ENCODE results near the gene NCR1.

DNA sequence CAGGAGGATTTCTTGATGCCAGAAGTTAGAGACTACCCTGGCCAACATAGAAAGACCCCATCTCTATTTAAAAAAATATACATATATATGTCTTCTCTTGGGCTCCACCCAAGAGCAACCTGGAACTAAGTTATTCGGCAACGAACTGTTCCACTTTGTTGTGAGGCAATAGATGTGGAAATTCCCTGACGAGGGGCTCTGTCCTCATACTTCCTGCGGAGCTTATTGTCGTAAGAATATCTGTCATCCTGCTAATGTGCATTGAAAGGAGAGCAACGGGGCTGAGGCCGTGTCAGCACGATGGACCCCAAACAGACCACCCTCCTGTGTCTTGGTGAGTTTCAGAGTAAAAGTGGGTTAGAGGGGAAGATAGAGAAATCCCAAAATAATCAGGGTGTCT lies 32.0 kb upstream of the NCR1 start, which contains the start of gene FCAR:
- TF ChIP-seq, protein P1, sequence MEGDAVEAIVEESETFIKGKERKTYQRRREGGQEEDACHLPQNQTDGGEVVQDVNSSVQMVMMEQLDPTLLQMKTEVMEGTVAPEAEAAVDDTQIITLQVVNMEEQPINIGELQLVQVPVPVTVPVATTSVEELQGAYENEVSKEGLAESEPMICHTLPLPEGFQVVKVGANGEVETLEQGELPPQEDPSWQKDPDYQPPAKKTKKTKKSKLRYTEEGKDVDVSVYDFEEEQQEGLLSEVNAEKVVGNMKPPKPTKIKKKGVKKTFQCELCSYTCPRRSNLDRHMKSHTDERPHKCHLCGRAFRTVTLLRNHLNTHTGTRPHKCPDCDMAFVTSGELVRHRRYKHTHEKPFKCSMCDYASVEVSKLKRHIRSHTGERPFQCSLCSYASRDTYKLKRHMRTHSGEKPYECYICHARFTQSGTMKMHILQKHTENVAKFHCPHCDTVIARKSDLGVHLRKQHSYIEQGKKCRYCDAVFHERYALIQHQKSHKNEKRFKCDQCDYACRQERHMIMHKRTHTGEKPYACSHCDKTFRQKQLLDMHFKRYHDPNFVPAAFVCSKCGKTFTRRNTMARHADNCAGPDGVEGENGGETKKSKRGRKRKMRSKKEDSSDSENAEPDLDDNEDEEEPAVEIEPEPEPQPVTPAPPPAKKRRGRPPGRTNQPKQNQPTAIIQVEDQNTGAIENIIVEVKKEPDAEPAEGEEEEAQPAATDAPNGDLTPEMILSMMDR (IDR thresholded peaks at IDR 0.05) = no peak
- TF ChIP-seq EP300 (IDR thresholded peaks at IDR 0.05) = no peak
